NB4 (cell line): ENCODE results near the gene DHFR2.

Experiments
- MYC ChIP-seq: IDR thresholded peaks from 2 replicates; pipeline ENCODE4 v1.6.1; 2011; ENCODE audit warnings: low read depth, low read length
- POLR2A ChIP-seq: IDR thresholded peaks from 2 replicates; pipeline ENCODE4 v1.6.1; 2011; ENCODE audit warnings: mild to moderate bottlenecking; ENCODE audit not compliant: insufficient read length; ENCODE audit errors: extremely low read depth
- TF ChIP-seq, protein P1 (sequence below): IDR thresholded peaks from one replicate; pipeline ENCODE4 v1.5.1; 2012; ENCODE audit warnings: low read depth, low read length
- TF ChIP-seq, protein P2 (sequence below): IDR thresholded peaks from 2 replicates; pipeline ENCODE4 v1.6.1; 2011; ENCODE audit warnings: low read depth, low read length

DNA sequence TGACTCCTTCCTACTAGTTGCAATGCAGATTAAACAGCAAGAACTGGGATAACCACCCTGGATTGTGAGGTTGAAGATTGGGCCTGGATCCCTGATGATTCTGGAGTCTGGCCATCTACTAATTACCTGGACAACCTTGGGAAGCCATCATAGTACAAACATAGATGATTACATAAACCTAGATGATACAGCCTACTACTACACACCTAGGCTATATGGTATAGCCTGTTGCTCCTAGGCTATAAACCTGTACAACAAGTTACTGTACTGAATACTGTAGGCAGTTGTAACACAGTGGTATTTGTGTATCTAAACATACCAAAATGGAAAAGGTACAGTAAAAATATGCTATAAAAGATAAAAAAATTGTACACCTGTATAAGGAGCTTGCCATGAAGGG is 48.1 kb upstream of the DHFR2 start:
- TF ChIP-seq, protein P1, sequence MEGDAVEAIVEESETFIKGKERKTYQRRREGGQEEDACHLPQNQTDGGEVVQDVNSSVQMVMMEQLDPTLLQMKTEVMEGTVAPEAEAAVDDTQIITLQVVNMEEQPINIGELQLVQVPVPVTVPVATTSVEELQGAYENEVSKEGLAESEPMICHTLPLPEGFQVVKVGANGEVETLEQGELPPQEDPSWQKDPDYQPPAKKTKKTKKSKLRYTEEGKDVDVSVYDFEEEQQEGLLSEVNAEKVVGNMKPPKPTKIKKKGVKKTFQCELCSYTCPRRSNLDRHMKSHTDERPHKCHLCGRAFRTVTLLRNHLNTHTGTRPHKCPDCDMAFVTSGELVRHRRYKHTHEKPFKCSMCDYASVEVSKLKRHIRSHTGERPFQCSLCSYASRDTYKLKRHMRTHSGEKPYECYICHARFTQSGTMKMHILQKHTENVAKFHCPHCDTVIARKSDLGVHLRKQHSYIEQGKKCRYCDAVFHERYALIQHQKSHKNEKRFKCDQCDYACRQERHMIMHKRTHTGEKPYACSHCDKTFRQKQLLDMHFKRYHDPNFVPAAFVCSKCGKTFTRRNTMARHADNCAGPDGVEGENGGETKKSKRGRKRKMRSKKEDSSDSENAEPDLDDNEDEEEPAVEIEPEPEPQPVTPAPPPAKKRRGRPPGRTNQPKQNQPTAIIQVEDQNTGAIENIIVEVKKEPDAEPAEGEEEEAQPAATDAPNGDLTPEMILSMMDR, result no peak
- TF ChIP-seq POLR2A, result no peak
- TF ChIP-seq, protein P2, sequence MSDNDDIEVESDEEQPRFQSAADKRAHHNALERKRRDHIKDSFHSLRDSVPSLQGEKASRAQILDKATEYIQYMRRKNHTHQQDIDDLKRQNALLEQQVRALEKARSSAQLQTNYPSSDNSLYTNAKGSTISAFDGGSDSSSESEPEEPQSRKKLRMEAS, result no peak
- TF ChIP-seq MYC, result no peak
